Measurements from ENCODE around the gene PRDX6. TPM values are rescaled to one million over a fixed set of nuclear protein-coding genes. Genes with fewer than 3 reads are reported as not detected.
"Not testable (repeated sequence)": the region's sequence is repeated elsewhere in the genome, so short reads cannot be mapped to it uniquely, and the experiment has no call there.

The PRDX6 gene
- total RNA-seq, 1 experiment from 2014 or later, result 107 TPM

- DNase-seq (ENCODE audit: low spot score), result no peak
Measured at GRCh38 chr1:173467426-173467825, 9.7 kb upstream of the PRDX6 start.

GRCh38 chr1:173469656-173470055 lies 7.5 kb upstream of the PRDX6 start:
- no peak for DNase-seq (ENCODE audit: low spot score)

- no peak for DNase-seq (ENCODE audit: low spot score)
Measured at GRCh38 chr1:173470608-173471007, 6.5 kb upstream of the PRDX6 start.

- no peak for DNase-seq (ENCODE audit: low spot score)
Measured at GRCh38 chr1:173473599-173474011, 3.5 kb upstream of the PRDX6 start.

GRCh38 chr1:173474097-173474779 lies 2.9 kb upstream of the PRDX6 start:
- no peak for DNase-seq (ENCODE audit: low spot score)

- DNase-seq (ENCODE audit: low spot score), result not testable (repeated sequence)
Measured at GRCh38 chr1:173474780-173475421, 2.2 kb upstream of the PRDX6 start.

GRCh38 chr1:173475564-173476196 lies 1.5 kb upstream of the PRDX6 start:
- DNase-seq (ENCODE audit: low spot score), result no peak

GRCh38 chr1:173476197-173476664 lies 904 bp upstream of the PRDX6 start:
- DNase-seq (ENCODE audit: low spot score), result no peak

- peak; percentile 83 for DNase-seq (ENCODE audit: low spot score)
Measured at GRCh38 chr1:173476665-173477285, 360 bp upstream of the PRDX6 start.

- peak; percentile 62 for DNase-seq (ENCODE audit: low spot score)
Measured at GRCh38 chr1:173478094-173478674, 1.0 kb downstream of the PRDX6 start.

- no peak for DNase-seq (ENCODE audit: low spot score)
Measured at GRCh38 chr1:173479649-173480048, 2.5 kb downstream of the PRDX6 start.

GRCh38 chr1:173481195-173481772 lies 4.1 kb downstream of the PRDX6 start:
- DNase-seq (ENCODE audit: low spot score), result no peak

- DNase-seq (ENCODE audit: low spot score), result no peak
Measured at GRCh38 chr1:173482683-173483082, 5.5 kb downstream of the PRDX6 start.

- DNase-seq (ENCODE audit: low spot score), result no peak
Measured at GRCh38 chr1:173484276-173484675, 7.1 kb downstream of the PRDX6 start.

GRCh38 chr1:173485401-173485800 lies 8.3 kb downstream of the PRDX6 start:
- DNase-seq (ENCODE audit: low spot score), result no peak

- DNase-seq (ENCODE audit: low spot score), result no peak
Measured at GRCh38 chr1:173488001-173488400, 10.9 kb downstream of the PRDX6 start.

- peak; percentile 72 for DNase-seq (ENCODE audit: low spot score)
Measured at GRCh38 chr1:173489149-173489600, 12.0 kb downstream of the PRDX6 start.

- no peak for DNase-seq (ENCODE audit: low spot score)
Measured at GRCh38 chr1:173489929-173490328, 12.8 kb downstream of the PRDX6 start.

- DNase-seq (ENCODE audit: low spot score), result no peak
Measured at GRCh38 chr1:173491508-173491907, 14.4 kb downstream of the PRDX6 start.

GRCh38 chr1:173493125-173493524 lies 16.0 kb downstream of the PRDX6 start:
- not testable (repeated sequence) for DNase-seq (ENCODE audit: low spot score)

- no peak for DNase-seq (ENCODE audit: low spot score)
Measured at GRCh38 chr1:173495609-173496267, 18.6 kb downstream of the PRDX6 start.

Measured in HT-29 (cell line).